NCI-H187 treated with DMSO at 0.1 percent for 48 hours (cell line): Measurements from ENCODE around the gene SFMBT1.

Experiments used
- DNase-seq: peaks from one replicate; lab custom pipeline; 2025; lab: John Stamatoyannopoulos, UW

SFMBT1 gene

DNA sequence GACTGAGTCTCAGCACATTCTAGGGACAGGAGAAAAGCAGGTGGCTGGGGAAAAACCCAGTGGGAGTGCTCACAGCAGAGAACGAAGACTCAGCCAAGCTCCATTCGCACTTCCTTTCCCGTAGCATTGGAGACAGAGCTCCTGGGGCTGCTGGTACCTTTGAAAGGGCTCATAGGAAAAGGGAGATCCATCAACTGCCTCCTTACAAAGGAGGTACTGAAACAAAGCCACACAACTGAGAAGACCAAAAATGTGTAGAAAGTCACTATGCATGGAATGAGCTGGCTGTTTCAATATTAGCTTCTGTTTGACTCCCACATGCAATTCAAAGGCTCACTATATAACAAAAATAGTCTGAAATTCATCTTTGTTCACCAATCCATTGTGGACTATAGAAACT is 165.4 kb downstream of the SFMBT1 start:
- no peak for DNase-seq

DNA sequence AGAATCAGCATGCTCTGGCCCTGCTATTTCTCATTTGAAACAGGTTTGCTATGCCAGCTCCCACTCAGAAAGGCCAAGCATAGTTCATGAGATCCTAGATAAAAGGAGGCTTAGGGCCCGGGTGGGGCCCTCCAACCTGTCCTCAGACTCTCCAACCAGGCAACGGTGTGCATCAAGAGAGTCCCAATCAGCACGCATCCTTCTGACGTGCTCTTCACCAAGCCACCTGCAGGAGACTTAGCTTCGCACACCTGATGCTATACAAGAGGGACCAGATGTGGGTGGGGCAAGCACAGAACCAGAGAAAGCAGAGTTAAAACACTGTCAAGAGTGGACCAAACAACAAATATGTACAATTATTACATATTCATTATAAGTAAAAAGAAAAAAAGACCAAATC is 165.8 kb downstream of the SFMBT1 start:
- no peak for DNase-seq

DNA sequence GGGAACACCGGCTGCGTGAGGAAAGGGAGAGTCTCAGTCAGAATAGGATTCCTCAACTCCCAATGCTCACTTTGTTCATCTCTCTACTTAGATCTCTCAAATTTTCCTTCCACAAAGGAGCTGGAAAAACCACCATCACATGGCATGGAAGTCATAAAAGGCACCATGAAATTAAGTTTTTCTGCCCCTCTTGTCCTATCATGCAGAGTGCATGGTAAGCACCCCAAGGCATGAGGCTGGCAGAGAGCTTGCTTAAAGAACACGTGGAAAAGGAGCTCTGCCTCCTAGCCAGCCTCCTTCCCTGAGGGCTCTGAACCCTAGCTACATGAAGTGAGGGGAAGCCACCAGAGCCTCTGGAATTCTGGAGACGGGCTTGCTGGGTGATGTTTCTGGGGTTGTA is 166.3 kb downstream of the SFMBT1 start:
- DNase-seq = no peak

DNA sequence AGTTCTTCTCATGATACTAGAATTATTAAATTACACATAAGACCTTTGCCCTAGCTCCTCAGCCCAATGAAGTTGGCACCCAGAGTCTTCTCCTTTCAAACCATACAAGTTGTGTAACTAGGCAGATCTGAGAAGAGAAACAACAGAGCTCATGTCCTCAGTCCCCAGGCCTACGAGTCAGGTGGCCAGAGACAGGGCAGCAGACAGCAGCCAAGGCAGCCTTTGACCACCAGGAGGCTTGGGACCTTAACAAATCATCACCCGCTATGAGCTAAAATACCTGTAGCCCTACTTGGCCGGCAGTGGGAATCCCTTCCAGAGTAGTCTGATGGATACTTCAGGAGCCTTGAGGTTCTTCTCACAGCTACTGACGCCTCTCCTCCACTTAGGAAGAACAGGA is 166.8 kb downstream of the SFMBT1 start:
- DNase-seq = no peak

DNA sequence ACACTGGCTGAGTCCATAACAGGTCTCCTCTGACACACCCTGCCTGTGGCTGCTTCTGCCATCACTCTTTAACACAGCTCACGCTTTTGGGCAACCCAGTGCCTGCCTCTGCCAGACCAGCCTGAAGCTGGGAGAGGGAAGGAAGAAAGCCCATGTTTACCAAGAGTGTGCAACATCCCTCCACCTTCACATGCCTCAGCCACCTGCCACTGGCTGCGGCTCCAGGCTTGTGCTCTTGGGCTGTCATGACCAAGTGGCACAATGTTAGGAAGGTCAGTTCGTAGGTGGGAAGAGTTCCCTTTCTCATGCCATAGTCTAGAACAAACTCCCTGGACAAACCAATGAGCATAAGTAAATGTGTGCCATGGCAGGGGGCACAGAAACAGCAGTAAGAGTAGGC is 168.8 kb downstream of the SFMBT1 start:
- no peak for DNase-seq

DNA sequence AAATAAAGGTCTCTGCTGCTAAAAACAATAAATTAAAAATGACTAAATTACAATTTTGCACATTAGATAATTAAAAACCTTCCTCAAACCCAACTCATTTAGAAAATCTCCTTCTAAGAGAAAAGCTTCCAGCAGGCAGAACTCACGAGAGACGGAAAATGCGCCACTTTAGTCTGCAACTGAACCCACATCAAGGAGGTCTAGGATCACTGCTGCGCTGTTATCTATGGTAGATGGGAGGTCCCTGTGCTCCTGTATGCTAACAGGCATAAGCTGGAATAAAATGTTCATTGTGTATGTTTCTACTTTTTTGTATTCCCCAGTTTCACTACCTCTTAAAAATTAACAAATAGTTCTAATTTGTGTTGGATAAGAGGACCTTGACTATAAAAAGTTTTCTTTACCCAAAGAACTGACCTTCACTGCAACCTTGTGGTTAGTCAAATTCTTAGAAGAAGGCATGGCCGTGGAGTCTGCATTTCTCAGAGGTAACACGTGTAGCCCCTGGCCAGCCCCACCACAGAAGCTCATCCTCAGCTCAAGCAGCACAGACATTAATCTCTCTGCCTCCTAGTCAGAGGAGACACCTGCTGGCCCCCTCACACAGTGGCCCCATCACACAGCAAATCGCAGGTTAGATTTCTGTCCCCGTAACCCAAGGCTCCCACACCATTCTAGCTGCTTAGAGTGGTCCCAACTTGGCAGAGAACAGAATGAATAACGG is 170.8 kb downstream of the SFMBT1 start:
- DNase-seq = no peak

DNA sequence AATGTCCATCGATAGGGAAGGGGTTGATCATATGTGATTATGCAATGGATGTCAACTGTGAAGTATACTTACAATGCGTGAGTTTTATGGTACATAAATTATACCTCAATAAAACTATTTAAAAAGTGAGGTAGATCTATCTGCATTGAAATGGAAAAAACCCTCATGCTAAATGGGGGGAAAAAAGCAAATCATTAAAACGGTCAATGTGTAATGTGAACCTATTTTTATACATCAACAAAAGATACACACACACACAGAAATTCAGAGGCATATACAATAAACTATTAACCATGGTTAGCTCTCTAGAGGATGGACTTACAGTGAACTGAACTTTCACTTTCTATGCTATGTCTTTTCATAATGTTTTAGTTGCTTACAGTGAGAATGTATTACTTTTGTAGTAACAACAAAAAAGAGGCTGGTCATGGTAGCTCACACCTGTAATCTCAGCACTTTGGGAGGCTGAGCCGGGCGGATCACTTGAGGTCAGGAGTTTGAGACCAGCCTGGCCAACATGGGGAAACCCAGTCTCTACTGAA is 171.6 kb downstream of the SFMBT1 start:
- DNase-seq = no peak

DNA sequence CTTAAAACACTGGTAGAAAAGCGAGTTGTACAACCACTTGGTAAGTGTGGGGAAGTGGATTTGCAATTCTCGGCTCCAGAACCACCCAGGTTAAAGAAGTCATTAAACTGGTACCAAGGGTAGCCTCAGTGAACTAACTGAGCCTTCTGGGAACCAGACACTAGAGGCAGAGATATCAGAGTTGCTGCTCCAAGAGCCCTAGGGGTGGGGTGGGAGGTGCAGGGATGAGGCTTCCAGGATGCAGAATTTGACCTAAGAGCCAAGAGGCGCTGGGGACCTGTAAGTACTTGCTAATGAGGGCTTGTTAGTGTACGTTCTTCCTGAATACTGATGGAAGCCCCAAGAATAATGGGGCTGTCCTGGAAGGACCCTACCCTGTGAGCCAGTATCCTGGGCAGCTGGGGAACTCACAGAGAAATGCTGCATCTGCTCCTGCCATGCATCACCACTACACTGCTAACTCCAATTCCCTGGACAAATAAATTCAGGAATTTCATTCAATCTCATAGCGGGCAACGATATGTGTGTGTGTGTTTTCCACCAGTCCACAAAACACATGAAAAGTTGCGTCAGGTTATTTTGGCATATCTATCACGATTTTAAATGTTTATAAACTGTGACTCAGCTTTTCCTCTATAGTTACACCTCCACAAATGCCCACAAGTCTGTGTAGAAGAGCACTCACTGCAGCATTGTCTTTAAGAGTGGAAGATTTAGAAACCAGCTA is 172.3 kb downstream of the SFMBT1 start:
- no peak for DNase-seq

DNA sequence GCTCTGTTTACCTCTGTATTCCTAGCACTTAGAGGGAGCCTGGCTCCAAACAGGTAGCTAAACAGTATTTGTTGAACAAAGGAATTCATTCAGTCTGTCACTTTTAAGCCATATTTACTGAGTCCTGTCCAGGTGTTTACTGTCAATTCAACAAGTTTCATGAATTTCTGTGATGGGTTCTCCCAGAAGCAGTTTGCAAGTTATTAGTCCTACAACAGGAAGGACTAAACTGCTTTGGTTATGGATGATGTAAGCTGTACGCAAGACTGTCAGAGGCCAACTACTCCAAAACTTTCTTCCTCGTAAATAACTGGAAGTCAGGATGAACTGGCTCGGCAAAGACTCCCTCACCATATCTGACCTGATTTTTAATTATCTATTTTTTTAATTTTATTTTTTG is 173.6 kb downstream of the SFMBT1 start:
- DNase-seq = no peak

DNA sequence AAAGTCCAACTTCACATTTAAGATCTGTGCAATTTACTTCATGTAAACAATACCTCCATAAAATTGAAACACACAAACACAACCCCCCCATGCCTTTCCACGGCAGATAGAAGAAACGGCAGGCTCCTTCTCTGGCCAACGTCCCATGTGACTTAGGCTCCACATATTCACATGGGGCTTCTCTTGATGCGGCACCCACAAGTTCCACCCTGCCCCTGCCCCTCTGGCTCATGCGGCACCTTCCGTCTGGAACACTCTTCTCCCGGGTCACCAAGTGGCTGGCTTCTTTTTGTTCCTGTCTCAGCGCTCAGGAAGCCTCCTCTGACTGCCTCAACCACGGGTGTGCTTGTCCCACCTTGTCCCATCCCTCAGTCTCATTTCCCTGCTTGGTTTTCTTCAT is 174.1 kb downstream of the SFMBT1 start:
- no peak for DNase-seq

DNA sequence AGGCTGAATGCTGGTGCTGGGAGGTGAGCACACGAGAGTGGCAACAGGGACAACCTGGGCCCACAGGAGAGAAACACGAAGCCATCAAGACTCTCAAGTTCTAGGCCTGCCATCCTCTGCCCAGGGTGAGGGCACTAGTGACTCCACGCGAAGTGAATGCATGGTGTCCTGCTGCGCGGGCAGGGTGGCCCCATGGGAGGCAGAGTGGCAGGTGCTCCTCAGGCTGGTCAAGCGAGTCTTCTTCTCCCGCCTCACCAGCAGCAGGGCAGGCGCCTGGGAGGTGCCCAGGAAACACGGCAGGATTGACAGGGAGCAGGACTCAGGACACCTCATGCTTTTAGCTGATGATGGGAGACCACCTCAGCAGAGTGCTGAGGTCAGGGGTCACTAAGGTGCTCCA is 175.4 kb downstream of the SFMBT1 start:
- DNase-seq = no peak

DNA sequence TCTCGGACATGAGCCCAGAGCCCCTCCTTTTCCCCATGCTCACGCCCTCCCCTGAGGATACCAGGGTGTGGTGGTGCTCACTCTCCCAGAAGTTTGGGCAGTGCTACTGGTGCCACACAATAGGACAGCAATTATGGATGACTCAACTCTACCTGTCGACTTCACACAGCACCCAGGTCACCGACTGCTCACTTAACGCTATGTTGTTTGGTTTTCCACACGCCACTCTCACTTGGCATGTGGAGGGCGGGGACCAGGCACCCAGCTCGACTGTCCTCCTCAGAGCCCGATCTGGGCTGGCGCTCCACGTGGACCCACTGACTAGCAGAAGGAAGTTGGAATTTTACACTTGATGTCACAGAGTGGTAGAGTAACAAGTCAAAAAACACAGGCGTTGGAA is 179.4 kb downstream of the SFMBT1 start:
- no peak for DNase-seq

DNA sequence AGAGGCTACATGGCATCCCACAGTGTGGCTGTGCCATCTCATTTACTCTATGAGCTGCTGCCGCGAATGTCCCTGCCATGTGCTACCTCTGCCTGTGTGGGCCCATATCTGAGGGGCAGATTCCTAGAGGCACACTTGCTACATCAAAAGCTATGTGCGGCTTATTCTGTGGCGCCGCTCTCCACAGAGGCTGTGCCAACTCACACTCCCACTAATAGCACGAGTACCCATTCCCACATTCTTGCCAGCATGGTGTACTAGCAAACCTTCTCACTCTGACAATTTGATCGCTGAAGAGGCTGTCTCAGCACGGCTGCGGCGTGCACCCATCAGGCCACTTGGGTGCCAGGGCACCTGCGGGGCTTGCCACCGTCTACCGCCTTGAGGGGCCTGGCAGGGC is 179.9 kb downstream of the SFMBT1 start:
- DNase-seq = no peak

DNA sequence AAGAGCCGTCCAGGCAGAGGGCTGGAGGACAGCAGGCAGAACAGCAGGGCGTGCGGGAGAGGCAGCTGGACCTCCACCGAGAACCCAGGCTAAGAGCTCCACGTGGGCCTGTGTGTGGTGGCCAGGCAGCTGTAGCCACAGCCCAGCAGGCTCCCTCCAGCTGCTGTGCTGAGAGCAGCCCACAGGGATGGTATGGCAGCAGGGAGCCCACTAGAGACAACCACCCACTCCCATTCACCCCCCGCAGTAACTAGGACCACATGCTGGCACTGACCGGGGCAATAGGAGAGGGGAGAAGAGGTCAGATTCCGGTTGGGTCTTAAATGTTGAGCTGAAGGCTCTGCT is 185.5 kb downstream of the SFMBT1 start:
- no peak for DNase-seq

DNA sequence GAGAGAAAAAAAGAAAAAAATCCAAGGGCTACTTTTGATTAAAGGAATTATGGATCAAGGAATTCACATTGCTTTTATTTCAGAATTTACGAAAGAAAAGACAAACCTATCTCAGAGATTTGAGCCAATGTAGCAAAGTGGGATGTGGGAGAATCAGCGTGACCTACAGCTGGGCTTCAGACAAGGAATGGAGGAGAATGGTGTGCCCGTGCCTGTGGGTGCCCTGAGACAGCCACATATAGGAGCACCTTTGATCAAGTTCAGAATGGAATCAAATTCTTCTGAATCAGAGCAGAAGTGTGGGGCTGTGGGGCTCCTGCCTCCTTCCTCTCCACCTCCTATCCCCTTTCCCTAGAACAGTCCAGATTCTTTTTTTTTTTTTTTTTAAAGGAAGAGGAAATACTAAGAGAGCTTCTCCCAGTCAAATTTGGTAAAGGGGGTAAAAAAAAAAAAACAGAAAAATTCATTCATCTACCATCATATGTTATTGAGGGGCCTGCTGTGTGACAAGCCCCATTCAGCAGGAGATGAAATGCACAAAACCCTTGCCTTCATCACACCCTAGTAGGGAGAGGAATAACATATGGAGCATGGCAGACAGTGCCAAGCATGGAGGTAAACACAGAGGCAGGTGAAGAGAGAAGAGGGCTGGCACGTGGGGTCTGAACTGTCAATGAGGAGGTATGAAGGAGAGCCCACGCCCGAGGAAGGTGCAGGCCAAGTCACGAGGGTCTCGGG is 186.0 kb downstream of the SFMBT1 start:
- no peak for DNase-seq

DNA sequence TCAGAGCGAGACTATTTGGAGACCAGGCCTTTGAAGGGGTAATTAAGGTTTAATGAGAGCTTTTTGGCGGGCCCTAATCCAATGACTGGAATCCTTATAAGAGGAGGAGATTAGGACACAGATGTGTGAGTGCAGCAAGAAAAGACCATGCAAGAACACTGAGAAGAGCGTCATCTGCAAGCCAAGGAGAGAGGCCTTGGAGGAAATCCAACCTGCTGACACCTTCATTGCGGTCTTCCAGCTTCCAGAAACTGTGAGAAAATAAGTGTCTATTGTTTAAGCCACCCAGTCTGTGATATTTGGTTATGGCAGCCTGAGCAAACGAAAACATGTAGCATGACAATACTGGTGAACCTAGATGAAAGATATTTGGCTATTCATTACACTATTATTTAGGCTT is 188.0 kb downstream of the SFMBT1 start:
- no peak for DNase-seq

DNA sequence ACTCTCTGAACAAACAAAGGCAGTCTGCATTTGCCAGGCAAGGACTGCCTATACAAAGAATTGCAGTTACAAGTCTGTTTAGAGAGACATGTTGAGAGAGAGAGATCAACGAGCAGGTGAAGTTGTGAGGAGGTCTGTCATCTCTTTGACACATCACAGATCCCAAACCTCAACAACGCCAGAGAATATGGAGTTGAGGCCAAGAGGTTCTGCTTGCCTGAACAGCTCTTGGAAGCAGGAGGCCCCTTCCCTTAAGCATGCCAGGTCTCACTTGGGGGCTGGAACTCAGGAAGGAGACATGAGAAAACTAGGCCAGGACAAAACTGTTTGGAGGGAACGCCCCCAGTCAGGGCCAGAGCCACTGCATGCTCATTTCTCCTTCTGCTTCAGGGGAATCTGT is 188.7 kb downstream of the SFMBT1 start:
- DNase-seq = no peak

DNA sequence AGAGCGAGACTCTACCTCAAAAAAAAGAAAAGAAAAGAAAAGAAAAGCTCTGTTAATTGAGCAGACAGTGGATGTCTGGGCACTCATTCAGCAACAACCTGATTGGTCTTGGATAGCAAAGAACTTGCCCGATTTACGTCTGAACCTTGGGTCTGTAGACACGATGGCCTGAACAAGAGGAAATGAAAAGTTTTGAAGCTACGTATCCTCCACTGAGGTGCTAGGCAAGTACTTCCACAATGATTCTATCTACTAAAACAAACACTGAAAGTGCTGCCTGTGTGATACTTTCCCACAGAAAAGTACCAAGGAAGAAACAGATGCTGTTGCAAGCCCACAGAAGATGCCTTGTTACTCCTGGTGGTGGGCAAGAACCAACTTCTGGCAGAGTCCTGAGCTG is 189.2 kb downstream of the SFMBT1 start:
- DNase-seq = no peak

DNA sequence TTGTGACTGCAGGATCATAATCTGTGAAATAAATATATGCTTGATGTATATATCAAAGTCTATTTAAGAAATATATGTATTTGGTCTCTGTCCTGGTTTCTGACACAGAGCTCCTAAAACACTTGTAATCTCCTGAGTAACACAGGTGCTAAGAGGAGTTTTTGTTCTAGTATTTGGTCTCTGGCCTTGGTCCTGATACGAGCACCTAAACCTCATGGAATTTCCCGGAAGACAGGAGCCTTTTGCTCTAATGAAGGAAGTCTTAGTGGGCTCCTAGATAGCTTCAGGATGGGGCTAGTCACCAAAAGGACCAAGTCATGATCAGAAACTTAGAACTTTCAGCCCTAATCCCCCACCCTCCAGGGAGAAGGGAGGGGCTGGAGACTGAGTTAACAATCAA is 191.9 kb downstream of the SFMBT1 start:
- DNase-seq = no peak
